ENCODE data around the gene KCNH4. TPM values are rescaled to one million over a fixed set of nuclear protein-coding genes. Genes with fewer than 3 reads are reported as not detected.

Gene KCNH4
- total and polyA plus RNA-seq, 2 of the 13 experiments (the other 11 are each of a cell fraction or from before 2014, with no cell fraction given), result 0.01 to 0.09 TPM

DNA sequence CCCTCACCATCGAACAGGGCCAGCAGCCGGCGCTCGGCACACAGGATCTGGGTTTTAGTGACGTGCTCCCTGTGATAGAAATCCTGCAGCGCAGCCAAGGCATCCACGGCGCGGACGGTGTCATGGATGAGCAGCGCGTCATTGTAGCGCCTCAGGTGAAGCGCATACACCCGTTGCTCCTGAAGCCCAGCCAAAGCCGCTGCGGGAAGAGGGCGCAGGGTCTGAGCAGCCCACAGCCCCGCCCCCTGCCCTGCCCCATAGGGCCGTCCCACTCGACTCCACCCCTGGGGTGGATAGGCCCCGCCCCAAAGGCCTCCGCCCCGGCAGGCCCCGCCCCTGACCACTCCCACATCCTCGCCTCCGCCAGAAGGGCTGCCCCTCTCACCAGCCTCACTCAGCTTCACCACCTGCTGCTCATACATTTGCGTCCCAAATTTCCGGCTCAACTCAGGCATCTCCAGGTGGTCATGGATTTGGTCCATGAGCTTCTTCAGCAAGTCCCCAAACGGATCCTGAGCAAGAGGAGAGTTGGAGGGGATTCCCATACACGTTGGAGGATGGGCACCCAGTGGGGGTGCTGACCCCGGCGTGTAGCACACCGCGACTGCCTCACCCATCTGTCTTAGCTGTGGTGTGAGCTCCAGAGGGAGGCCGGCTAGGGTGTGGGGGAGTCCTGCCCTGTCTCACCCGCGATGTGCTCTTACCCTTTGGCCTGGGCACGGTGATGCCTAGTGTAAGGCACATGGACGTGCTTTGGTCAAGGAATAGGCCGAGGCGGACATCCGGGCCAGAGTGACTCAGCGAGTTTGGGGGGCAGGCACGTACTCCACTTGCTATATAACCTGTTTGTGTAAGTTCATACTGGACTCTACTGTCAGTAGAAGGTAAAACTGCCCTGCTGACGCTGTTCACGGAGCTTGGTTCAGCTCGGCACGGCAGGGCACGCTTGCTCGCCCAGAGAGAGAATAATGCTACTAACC, 73.1 kb downstream of the KCNH4 start (continued):
- TF ChIP-seq, protein P1, sequence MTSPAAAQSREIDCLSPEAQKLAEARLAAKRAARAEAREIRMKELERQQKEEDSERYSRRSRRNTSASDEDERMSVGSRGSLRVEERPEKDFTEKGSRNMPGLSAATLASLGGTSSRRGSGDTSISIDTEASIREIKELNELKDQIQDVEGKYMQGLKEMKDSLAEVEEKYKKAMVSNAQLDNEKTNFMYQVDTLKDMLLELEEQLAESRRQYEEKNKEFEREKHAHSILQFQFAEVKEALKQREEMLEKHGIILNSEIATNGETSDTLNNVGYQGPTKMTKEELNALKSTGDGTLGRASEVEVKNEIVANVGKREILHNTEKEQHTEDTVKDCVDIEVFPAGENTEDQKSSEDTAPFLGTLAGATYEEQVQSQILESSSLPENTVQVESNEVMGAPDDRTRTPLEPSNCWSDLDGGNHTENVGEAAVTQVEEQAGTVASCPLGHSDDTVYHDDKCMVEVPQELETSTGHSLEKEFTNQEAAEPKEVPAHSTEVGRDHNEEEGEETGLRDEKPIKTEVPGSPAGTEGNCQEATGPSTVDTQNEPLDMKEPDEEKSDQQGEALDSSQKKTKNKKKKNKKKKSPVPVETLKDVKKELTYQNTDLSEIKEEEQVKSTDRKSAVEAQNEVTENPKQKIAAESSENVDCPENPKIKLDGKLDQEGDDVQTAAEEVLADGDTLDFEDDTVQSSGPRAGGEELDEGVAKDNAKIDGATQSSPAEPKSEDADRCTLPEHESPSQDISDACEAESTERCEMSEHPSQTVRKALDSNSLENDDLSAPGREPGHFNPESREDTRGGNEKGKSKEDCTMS (CRISPR knock-in tag; conservative IDR thresholded peaks at IDR 0.05), result no peak
- TF ChIP-seq EZH2 (conservative IDR thresholded peaks at IDR 0.05; ENCODE audit: low read depth, low read length) (no peak), ZNF225 (CRISPR knock-in tag; IDR thresholded peaks at IDR 0.05) (no peak), POGZ (CRISPR knock-in tag; IDR thresholded peaks at IDR 0.05) (no peak), ZFP37 (CRISPR knock-in tag; IDR thresholded peaks at IDR 0.05; ENCODE audit: borderline replicate concordance) (no peak), SP1 (IDR thresholded peaks at IDR 0.05) (no peak), SP1 (CRISPR knock-in tag; IDR thresholded peaks at IDR 0.05) (peak; percentile 8; the same call in 1 of the 2 replicates), ZSCAN9 (CRISPR knock-in tag; IDR thresholded peaks at IDR 0.05; ENCODE audit: borderline replicate concordance) (no peak), KLF11 (CRISPR knock-in tag; IDR thresholded peaks at IDR 0.05) (no peak), SAP130 (CRISPR knock-in tag; IDR thresholded peaks at IDR 0.05; ENCODE audit: low read depth) (no peak), GZF1 (CRISPR knock-in tag; IDR thresholded peaks at IDR 0.05) (no peak), NFE2L2 (IDR thresholded peaks at IDR 0.05; ENCODE audit: low read length) (peak; percentile 79; the same call in 1 of the 2 replicates), GTF3A (CRISPR knock-in tag; conservative IDR thresholded peaks at IDR 0.05) (no peak), MTA3 (CRISPR knock-in tag; IDR thresholded peaks at IDR 0.05) (no peak), ZMYM4 (CRISPR knock-in tag; IDR thresholded peaks at IDR 0.05) (no peak), AKAP8 (CRISPR knock-in tag; IDR thresholded peaks at IDR 0.05) (no peak), SPEN (CRISPR knock-in tag; IDR thresholded peaks at IDR 0.05; ENCODE audit: low read depth) (no peak)
- TF ChIP-seq, protein P2, sequence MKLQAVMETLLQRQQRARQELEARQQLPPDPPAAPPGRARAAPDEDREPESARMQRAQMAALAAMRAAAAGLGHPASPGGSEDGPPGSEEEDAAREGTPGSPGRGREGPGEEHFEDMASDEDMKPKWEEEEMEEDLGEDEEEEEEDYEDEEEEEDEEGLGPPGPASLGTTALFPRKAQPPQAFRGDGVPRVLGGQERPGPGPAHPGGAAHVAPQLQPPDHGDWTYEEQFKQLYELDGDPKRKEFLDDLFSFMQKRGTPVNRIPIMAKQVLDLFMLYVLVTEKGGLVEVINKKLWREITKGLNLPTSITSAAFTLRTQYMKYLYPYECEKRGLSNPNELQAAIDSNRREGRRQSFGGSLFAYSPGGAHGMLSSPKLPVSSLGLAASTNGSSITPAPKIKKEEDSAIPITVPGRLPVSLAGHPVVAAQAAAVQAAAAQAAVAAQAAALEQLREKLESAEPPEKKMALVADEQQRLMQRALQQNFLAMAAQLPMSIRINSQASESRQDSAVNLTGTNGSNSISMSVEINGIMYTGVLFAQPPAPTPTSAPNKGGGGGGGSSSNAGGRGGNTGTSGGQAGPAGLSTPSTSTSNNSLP (IDR thresholded peaks at IDR 0.05; ENCODE audit: low read depth, low read length), result no peak
- TF ChIP-seq, protein P3, sequence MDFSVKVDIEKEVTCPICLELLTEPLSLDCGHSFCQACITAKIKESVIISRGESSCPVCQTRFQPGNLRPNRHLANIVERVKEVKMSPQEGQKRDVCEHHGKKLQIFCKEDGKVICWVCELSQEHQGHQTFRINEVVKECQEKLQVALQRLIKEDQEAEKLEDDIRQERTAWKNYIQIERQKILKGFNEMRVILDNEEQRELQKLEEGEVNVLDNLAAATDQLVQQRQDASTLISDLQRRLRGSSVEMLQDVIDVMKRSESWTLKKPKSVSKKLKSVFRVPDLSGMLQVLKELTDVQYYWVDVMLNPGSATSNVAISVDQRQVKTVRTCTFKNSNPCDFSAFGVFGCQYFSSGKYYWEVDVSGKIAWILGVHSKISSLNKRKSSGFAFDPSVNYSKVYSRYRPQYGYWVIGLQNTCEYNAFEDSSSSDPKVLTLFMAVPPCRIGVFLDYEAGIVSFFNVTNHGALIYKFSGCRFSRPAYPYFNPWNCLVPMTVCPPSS (IDR thresholded peaks at IDR 0.05), result no peak
- TF ChIP-seq, protein P4, sequence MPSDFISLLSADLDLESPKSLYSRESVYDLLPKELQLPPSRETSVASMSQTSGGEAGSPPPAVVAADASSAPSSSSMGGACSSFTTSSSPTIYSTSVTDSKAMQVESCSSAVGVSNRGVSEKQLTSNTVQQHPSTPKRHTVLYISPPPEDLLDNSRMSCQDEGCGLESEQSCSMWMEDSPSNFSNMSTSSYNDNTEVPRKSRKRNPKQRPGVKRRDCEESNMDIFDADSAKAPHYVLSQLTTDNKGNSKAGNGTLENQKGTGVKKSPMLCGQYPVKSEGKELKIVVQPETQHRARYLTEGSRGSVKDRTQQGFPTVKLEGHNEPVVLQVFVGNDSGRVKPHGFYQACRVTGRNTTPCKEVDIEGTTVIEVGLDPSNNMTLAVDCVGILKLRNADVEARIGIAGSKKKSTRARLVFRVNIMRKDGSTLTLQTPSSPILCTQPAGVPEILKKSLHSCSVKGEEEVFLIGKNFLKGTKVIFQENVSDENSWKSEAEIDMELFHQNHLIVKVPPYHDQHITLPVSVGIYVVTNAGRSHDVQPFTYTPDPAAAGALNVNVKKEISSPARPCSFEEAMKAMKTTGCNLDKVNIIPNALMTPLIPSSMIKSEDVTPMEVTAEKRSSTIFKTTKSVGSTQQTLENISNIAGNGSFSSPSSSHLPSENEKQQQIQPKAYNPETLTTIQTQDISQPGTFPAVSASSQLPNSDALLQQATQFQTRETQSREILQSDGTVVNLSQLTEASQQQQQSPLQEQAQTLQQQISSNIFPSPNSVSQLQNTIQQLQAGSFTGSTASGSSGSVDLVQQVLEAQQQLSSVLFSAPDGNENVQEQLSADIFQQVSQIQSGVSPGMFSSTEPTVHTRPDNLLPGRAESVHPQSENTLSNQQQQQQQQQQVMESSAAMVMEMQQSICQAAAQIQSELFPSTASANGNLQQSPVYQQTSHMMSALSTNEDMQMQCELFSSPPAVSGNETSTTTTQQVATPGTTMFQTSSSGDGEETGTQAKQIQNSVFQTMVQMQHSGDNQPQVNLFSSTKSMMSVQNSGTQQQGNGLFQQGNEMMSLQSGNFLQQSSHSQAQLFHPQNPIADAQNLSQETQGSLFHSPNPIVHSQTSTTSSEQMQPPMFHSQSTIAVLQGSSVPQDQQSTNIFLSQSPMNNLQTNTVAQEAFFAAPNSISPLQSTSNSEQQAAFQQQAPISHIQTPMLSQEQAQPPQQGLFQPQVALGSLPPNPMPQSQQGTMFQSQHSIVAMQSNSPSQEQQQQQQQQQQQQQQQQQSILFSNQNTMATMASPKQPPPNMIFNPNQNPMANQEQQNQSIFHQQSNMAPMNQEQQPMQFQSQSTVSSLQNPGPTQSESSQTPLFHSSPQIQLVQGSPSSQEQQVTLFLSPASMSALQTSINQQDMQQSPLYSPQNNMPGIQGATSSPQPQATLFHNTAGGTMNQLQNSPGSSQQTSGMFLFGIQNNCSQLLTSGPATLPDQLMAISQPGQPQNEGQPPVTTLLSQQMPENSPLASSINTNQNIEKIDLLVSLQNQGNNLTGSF (CRISPR knock-in tag; IDR thresholded peaks at IDR 0.05), result no peak

Data from HepG2 (cell line).